Liver (tissue), 9 donors: ENCODE results near the gene KLHL40. TPM values are rescaled to one million over a fixed set of nuclear protein-coding genes. Genes with fewer than 3 reads are reported as not detected.

Experiments
- DNase-seq: peaks from one replicate; pipeline ENCODE4 v3.0.0-alpha.2; 2017; ENCODE audit warnings: low spot score
- H3K27ac ChIP-seq, 2 donors: one replicate each; pipeline ENCODE4 v1.7.0; 2013; ENCODE audit warnings: inconsistent platforms in 2 of 2, low read length in 2 of 2, control low read depth in 1 of 2, low read depth in 1 of 2, mild to moderate bottlenecking in 1 of 2
- H3K27me3 ChIP-seq, 4 donors: one replicate each; pipeline versions ENCODE4 v1.6.1 to v1.7.0; 2013; ENCODE audit warnings: low read length in 3 of 4, inconsistent platforms in 1 of 4, mild to moderate bottlenecking in 1 of 4, moderate library complexity in 1 of 4; ENCODE audit not compliant: control insufficient read depth in 4 of 4, insufficient read depth in 4 of 4
- H3K36me3 ChIP-seq, 4 donors: one replicate each; pipeline versions ENCODE4 v1.6.1 to v1.7.0; 2013; ENCODE audit warnings: low read length in 3 of 4, mild to moderate bottlenecking in 3 of 4, low read depth in 1 of 4, moderate library complexity in 1 of 4; ENCODE audit not compliant: control insufficient read depth in 4 of 4, insufficient read depth in 3 of 4
- H3K4me1 ChIP-seq, 4 donors: one replicate each; pipeline versions ENCODE4 v1.6.1 to v1.7.0; 2013; ENCODE audit warnings: low read length in 3 of 4, mild to moderate bottlenecking in 3 of 4, moderate library complexity in 1 of 4; ENCODE audit not compliant: control insufficient read depth in 4 of 4, insufficient read depth in 4 of 4
- H3K4me3 ChIP-seq, 3 donors: one replicate each; pipeline versions ENCODE4 v1.6.1 to v1.7.0; 2013; ENCODE audit warnings: low read length in 3 of 3, control low read depth in 1 of 3, low read depth in 1 of 3, mild to moderate bottlenecking in 1 of 3
- H3K9ac ChIP-seq, 2 donors: one replicate each; pipeline ENCODE4 v1.7.0; 2013; ENCODE audit warnings: low read length in 2 of 2, mild to moderate bottlenecking in 2 of 2, moderate library complexity in 2 of 2, control low read depth in 1 of 2, low read depth in 1 of 2
- H3K9me3 ChIP-seq, 4 donors: one replicate each; pipeline versions ENCODE4 v1.6.1 to v1.7.0; 2013; ENCODE audit warnings: low read length in 3 of 4; ENCODE audit not compliant: control insufficient read depth in 4 of 4
- FOXA1 ChIP-seq: IDR thresholded peaks from 2 replicates; pipeline ENCODE4 v1.6.1; 2016; ENCODE audit warnings: antibody characterized with exemption
- HNF4A ChIP-seq, 2 donors: conservative IDR thresholded peaks; 2 replicates each; pipeline ENCODE4 v1.6.1; 2016; ENCODE audit warnings: antibody characterized with exemption in 2 of 2, mild to moderate bottlenecking in 2 of 2
- JUND ChIP-seq, 2 donors: IDR thresholded peaks; 2 replicates each; pipeline ENCODE4 v1.6.1; 2016; ENCODE audit warnings: antibody characterized with exemption in 2 of 2
- WGBS: extraction: QIAGEN DNeasy Blood & Tissue Kit; methylation state at CpG from one replicate; pipeline ENCODE4 v1.1.7; 2013; 5-methylcytosine and 5-hydroxymethylcytosine counted together
- polyA plus RNA-seq, 2 donors: library from polyadenylated mRNA; stranded (reverse) in 1 of 2; unstranded in 1 of 2; fragments of 200-250 nt in 1 of 2; fragments of >200 nt in 1 of 2; fragmentation: Nextera tagmentation in 1 of 2; extraction: Ambion mirVana in 1 of 2; gene quantifications; one replicate each; pipeline versions ENCODE4 v1.2.1 to v1.2.3, GENCODE V29; 2013 to 2015
- total RNA-seq, 2 donors: library from RNA; depleted of rRNA; stranded (reverse); fragments of >200 nt; gene quantifications; one replicate each; pipeline ENCODE4 v1.2.3, GENCODE V29; 2014
- TF ChIP-seq, protein P1 (sequence below): IDR thresholded peaks from 2 replicates; pipeline ENCODE4 v1.6.1; 2016; ENCODE audit warnings: antibody characterized with exemption
- TF ChIP-seq, protein P2 (sequence below): IDR thresholded peaks from 2 replicates; pipeline ENCODE4 v1.6.1; 2016; ENCODE audit warnings: antibody characterized with exemption
- TF ChIP-seq, protein P3 (sequence below): IDR thresholded peaks from 2 replicates; pipeline ENCODE4 v1.6.1; 2016; ENCODE audit warnings: antibody characterized with exemption
- donor health status: healthy.
- donor health status: healthy.
- donor health status: healthy.
- donor health status: healthy.
- donor health status: healthy.

Gene KLHL40
- total and polyA plus RNA-seq, 4 donors: not detected

DNA sequence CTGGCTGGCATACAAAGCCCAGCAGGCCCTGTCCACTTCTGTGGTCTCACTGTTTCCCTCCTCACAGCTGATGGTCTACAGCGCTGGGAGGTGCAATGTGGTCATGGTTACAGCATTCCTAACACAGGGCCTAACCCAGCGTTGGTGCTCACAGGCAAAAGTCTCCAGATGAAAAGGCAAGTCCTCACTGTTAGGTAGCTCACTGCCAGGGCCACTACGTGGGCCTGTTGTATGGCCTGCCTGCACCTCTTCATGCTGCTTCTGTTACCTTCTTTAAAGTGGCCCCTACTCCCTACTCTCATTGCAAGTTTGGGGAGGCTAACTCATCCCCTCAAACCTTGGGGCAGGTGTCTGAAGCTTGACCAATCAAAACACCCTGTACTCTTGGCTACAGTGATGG lies 56.5 kb downstream of the KLHL40 start:
- no peaks in the 10 kb centered on the region for H3K27me3 ChIP-seq
- H3K9me3 ChIP-seq: no peaks in the 10 kb centered on the region
- H3K4me3 ChIP-seq: no peak overlapping the region
- no peaks in the 10 kb centered on the region for H3K36me3 ChIP-seq
- WGBS: 90% methylated on average over 3 of the region's 3 CpGs
- DNase-seq: peak; percentile 16
- H3K4me1 ChIP-seq: peaks cover 0 to 9% (median 6%) of the 10 kb centered on the region in 4 donors
- no peak overlapping the region for H3K27ac ChIP-seq
- H3K9ac ChIP-seq: no peak overlapping the region
- TF ChIP-seq, protein P1, sequence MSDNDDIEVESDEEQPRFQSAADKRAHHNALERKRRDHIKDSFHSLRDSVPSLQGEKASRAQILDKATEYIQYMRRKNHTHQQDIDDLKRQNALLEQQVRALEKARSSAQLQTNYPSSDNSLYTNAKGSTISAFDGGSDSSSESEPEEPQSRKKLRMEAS: no peak
- TF ChIP-seq, protein P2, sequence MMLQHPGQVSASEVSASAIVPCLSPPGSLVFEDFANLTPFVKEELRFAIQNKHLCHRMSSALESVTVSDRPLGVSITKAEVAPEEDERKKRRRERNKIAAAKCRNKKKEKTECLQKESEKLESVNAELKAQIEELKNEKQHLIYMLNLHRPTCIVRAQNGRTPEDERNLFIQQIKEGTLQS: no peak
- TF ChIP-seq HNF4A (conservative IDR thresholded peaks at IDR 0.05): no peak
- no peak for TF ChIP-seq JUND (IDR thresholded peaks at IDR 0.05)
- TF ChIP-seq, protein P3, sequence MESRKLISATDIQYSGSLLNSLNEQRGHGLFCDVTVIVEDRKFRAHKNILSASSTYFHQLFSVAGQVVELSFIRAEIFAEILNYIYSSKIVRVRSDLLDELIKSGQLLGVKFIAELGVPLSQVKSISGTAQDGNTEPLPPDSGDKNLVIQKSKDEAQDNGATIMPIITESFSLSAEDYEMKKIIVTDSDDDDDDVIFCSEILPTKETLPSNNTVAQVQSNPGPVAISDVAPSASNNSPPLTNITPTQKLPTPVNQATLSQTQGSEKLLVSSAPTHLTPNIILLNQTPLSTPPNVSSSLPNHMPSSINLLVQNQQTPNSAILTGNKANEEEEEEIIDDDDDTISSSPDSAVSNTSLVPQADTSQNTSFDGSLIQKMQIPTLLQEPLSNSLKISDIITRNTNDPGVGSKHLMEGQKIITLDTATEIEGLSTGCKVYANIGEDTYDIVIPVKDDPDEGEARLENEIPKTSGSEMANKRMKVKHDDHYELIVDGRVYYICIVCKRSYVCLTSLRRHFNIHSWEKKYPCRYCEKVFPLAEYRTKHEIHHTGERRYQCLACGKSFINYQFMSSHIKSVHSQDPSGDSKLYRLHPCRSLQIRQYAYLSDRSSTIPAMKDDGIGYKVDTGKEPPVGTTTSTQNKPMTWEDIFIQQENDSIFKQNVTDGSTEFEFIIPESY: no peak
- no peak for TF ChIP-seq FOXA1

Other genes with a start within 250 kb of the KLHL40 start
- 10 to 100 TPM in 1 of 2 donors, 1 to 10 TPM in 1; 2.3 to 41.8 TPM for gene VIPR1, start 182.9 kb upstream of the KLHL40 start, total RNA-seq
- 10 to 100 TPM; 14.1 to 15.1 TPM for gene VIPR1, start 182.9 kb upstream of the KLHL40 start, polyA plus RNA-seq
- gene SEC22C, start 103.6 kb upstream of the KLHL40 start, total RNA-seq: 10 to 100 TPM; 19.2 to 48.5 TPM
- 10 to 100 TPM; 14.5 to 16.3 TPM for gene SEC22C, start 103.6 kb upstream of the KLHL40 start, polyA plus RNA-seq
- 10 to 100 TPM; 10.0 to 19.5 TPM for gene SS18L2, start 94.7 kb upstream of the KLHL40 start, total RNA-seq
- gene SS18L2, start 94.7 kb upstream of the KLHL40 start, polyA plus RNA-seq: 10 to 100 TPM; 17.9 to 41.5 TPM
- 10 to 100 TPM; 28.5 to 75.5 TPM for gene NKTR, start 84.9 kb upstream of the KLHL40 start, total RNA-seq
- gene NKTR, start 84.9 kb upstream of the KLHL40 start, polyA plus RNA-seq: 10 to 100 TPM in 1 of 2 donors, 1 to 10 TPM in 1; 5.8 to 27.7 TPM
- 1 to 10 TPM; 2.9 to 7.4 TPM for gene ZBTB47, start 31.8 kb upstream of the KLHL40 start, total RNA-seq
- gene ZBTB47, start 31.8 kb upstream of the KLHL40 start, polyA plus RNA-seq: 1 to 10 TPM in 1 of 2 donors, under 1 TPM in 1; 0.42 to 5.5 TPM
- under 1 TPM in 1 of 2 donors, not detected in 1; 0.17 TPM for gene HHATL, start 17.3 kb downstream of the KLHL40 start, total RNA-seq
- not detected for gene HHATL, start 17.3 kb downstream of the KLHL40 start, polyA plus RNA-seq
- 1 to 10 TPM in 1 of 2 donors, under 1 TPM in 1; 0.42 to 2.3 TPM for gene CCDC13, start 87.7 kb downstream of the KLHL40 start, total RNA-seq
- gene CCDC13, start 87.7 kb downstream of the KLHL40 start, polyA plus RNA-seq: 1 to 10 TPM in 1 of 2 donors, under 1 TPM in 1; 0.69 to 1.4 TPM
- gene HIGD1A, start 119.0 kb downstream of the KLHL40 start, total RNA-seq: 100 to 1,000 TPM; 117 to 234 TPM
- gene HIGD1A, start 119.0 kb downstream of the KLHL40 start, polyA plus RNA-seq: 100 to 1,000 TPM; 256 TPM
- gene ACKR2, start 123.9 kb downstream of the KLHL40 start, total RNA-seq: 10 to 100 TPM; 12.5 to 19.3 TPM
- gene ACKR2, start 123.9 kb downstream of the KLHL40 start, polyA plus RNA-seq: 1 to 10 TPM; 7.3 to 9.2 TPM
- gene CYP8B1, start 190.3 kb downstream of the KLHL40 start, total RNA-seq: 100 to 1,000 TPM in 1 of 2 donors, 10 to 100 TPM in 1; 21.2 to 490 TPM
- 100 to 1,000 TPM; 218 to 229 TPM for gene CYP8B1, start 190.3 kb downstream of the KLHL40 start, polyA plus RNA-seq
- 1 to 10 TPM; 2.8 to 3.9 TPM for gene ZNF662, start 220.6 kb downstream of the KLHL40 start, total RNA-seq
- 1 to 10 TPM; 2.2 to 2.5 TPM for gene ZNF662, start 220.6 kb downstream of the KLHL40 start, polyA plus RNA-seq